Fibroblast of skin of back (primary cell): ENCODE data around the gene BRAT1.
"Not testable (repeated sequence)": the region's sequence is repeated elsewhere in the genome, so short reads cannot be mapped to it uniquely, and the experiment has no call there.

ENCODE experiments used
- DNase-seq: peaks from one replicate; pipeline ENCODE4 v3.0.0-alpha.2; 2013

BRAT1 gene

DNA sequence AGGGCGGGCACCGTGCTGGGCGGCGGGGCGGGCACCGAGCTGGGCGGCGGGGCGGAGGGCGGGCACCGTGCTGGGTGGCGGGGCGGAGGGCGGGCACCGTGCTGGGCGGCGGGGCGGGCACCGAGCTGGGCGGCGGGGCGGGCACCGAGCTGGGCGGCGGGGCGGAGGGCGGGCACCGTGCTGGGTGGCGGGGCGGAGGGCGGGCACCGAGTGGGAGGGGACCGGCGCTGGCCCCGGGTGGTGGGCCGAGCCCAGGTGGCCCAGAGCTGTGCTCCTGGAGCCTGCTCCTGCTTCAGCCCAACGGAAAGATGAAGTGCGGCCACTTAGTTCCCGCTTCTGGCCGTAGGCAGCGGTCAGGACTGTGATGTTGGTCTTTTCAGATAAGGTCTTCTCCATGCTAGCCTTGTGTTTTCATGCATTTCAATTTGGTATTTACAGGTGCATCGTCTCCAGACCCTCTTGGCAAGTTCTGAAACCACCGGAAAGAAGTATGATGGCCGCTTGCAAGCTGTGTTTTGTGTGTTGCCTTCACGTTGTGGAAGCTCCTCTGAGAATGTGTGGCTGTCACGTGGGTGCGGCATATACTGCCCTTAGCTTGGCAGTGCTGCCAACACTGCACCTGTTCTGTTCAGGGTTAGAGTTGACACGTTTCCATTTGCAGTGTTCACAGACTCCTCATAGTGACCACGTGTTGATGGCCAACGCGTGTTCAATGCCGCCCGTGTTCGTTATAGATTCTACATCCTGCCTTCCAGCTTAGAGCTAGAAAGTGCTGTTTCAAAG lies 28.7 kb upstream of the BRAT1 start:
- no peak for DNase-seq

DNA sequence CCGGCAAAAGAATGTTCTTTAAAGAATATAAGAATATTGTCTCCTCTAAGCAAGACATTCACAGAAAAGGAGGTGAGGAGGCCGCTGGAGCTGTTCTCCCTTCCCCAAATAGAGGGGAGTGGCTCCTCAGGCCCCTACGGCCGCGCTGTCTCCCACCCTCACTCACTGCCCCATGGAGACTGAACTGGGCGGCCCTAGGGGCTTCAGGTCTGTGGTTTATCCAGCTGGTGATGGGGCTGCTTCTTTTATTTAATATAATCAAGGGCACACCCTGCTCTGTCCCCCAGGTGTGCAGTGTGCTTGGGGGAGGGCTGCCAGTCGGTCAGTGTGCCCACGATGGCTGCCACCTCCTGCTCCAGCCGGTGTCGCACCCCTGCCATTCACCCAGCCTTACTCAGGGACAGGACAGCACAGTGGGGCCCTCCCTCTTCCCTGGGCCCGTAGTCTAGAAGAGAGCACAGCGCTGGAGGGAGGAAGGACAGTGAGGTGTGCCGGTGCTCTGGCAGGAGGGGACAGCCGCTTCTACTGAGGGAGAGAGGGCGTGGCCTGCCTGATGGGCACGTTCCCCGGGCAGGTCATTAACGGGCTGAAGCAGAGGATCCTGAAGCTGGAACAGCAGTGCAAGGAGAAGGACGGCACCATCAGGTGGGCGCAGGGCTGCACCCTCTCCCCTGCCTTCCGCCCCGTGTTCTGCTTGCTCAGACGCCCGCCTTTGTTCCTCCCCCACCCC lies 26.8 kb upstream of the BRAT1 start:
- no peak for DNase-seq

DNA sequence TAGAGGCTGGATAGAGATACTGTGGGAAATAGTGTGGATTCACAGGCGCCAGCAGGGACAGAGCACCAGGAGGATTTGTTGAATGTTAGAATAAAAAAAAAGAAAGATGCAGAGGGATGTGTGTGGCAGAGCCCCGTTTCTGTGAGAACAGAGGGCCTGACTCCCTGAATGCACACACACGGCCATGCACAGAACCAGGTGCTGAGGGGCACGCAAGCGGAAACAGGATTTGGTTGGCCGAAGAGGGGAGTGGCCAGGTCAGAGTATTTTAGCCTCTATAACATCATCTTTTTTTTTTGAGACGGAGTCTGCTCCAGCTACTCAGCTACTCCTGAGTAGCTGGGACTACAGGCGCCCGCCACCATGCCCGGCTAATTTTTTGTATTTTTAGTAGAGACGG lies 25.3 kb upstream of the BRAT1 start:
- no peak for DNase-seq

DNA sequence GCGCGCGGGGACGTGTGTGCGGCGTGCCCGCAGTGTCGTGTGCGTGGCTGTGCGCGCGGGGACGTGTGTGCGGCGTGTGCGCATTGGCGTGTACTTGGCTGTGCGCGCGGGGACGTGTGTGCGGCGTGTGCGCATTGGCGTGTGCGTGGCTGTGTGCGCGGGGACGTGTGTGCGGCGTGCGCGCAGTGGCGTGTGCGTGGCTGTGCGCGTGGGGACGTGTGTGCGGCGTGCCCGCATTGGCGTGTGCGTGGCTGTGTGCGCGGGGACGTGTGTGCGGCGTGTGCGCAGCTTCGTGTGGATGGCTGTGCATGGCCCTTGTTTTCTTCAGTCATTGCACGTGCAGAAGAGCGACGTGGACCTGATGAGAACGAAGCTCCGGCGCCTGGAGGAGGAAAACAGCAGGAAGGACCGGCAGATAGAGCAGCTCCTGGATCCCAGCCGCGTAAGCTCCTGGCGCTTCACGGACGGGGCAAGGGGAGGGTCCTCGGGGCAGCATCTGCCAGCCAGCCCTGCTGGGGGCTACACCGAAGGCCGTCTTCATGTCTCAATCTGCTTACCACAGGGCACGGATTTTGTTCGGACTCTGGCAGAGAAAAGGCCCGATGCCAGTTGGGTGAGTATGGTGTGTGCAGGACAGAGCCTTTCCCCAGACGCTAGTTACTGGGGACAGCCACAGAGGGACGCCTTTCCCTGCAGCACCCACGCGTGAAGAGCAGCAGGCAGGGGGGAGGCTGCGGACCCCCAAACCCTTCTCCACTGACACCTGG lies 22.8 kb upstream of the BRAT1 start:
- no peak for DNase-seq

DNA sequence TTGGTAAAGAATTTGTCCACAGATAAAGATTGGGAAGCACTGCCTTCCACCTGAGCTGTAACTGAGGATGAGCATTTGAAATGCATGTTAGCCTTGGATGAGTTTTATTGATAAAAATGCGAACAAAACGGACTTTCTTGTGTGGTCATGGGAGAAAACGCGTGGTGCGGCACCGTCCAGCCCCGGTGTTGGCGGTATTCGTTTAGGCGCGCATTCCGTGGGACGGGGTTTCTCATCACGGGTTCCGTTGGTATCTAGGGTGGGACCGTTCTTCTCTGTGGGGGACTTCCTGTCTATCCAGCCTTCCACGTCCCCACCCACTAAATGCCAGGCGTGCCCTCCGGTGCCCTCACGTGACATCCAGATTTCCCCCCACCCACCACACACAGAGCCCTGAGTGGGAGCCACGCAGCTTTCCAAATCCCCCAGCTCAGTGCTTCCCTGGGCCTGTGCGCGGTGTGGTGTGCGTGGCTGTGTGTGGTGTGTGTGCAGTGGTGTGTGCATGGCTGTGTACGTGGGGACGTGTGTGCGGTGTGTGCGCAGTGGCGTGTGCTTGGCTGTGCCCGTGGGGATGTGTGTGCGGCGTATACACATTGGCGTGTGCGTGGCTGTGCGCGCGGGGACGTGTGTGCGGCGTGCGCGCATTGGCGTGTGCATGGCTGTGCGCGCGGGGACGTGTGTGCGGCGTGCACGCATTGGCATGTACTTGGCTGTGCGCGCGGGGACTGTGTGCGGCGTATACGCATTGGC lies 21.6 kb upstream of the BRAT1 start:
- no peak for DNase-seq

DNA sequence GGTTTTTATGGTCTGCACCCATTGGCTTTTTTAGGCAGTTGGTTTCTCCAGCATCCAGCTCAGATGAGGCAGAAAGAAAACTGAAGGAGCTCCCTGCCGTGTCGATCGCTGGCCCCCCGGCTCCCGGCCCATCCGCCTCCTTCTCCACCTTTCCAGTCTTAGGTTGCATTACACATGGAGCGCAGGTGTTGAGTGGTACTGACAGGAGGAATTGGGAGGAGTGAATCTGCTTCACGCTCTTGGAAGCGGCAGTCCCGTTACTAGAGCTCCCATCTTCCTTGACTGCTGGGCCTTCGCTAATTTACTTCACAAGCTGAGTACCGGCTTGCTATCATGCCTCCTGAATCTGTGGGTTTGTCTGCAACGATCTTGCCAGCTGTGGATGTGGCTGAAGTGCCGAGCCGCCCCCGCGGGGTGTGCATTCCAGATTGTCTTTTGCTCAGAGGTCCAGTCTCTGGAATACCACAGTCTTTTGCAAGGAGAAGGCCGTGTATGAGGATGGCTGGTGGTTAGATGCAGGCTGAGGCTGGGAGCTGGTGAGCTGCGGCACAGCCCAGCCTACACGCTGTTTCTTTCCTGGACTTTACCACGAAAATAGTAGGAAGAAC lies 20.5 kb upstream of the BRAT1 start:
- no peak for DNase-seq

DNA sequence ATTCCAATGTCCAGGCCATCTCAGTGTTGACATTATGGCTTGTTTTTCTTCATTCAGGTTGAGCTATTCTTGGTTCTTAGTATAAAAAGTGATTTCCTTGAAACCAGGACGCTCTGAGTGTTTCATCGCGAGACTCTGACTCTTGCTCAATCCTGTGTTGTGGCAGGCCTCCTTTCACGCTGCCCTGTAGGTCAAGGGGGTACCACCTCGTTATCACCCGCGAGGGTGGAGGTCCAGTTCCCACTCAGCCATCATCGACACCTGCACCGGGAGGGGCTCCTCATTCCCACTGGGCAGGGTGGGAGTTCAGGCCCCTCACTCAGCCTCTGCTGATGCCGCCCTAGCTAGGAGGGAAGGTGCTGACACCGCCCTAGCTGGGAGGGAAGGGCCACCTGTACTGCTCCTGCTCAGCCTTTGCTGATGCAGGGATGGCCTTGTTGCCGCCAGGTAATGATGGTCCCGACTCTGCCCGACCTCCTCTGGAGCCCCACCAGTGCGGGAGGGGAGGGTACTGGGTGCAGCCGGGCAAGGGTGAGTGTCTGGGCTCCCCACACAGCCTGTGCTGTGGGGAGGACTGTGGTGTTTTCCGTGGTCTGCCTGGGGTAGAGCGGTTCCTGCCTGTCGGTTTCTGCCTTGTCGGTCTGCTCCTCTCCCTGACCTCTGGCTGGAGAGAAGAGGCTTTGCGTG lies 19.9 kb upstream of the BRAT1 start:
- DNase-seq: no peak

DNA sequence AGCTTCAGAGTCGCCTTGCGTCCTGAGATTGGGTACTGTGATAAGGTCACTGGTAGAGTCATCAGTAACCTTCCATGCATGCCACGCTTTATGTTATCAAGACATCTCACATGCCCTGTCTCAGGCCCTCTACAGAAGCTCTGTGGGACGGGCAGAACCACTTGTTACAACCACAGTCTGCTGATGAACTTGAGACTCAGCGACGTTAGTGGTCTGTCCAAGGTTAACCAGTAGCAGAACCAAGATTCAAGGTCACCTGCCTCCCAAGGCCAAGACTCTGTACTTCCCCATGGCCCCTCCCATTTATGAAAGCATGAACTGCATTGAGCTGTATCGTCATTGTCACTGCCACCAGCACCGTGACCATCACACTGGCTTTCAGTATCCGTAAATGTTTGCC lies 18.4 kb upstream of the BRAT1 start:
- DNase-seq: no peak

DNA sequence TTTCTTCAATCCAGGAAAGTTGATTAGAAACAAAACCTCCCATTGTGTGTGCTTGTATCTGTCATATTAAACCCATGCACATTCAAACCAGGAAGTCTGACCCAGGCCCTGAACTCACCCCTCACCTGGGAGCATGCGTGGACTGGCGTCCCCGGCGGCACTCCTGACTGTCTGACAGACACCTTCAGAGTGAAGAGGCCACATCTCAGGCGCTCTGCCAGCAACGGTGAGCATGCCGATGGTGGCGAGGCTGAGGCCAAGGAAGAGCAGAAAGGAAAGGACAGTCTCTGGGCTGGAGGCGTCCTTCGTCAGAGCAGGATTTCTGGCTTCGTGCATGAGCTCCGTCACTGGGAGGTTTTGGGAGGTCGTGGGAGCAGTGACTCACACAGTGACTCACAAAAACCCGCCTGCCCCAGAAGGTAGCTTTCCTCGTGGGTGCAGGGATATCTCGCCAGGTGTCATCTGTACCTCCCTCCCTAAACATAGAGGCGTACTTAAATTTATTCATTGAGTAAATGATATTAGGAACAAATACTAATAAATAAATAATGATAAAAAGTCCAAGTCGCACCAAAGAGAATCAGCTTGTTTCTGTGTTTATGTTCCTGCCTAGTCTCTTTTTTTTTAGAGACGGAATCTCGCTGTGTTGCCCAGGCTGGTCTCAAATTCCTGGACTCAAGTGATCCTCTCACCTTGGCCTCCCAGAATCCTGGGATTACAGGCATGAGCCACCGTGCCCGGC lies 16.9 kb upstream of the BRAT1 start:
- peak; percentile 17 for DNase-seq

DNA sequence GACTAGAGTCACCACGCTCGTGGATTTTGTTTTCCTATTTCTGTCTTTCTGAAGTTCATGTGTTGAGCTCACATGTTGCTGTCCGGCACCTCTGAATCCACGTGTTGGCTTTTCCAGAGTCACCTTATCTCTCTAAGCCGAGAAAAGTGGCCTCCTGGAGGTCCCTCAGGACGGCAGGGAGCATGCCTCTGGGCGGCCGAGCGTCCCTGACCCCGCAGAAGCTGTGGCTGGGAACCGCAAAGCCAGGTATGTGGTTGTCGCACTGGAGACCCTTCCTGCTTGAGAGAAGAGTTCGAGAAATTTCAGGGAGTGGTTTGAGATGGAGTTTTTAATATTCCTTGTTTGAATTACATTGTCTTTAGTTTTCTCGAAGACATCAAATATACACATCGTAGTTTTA lies 16.1 kb upstream of the BRAT1 start:
- no peak for DNase-seq

DNA sequence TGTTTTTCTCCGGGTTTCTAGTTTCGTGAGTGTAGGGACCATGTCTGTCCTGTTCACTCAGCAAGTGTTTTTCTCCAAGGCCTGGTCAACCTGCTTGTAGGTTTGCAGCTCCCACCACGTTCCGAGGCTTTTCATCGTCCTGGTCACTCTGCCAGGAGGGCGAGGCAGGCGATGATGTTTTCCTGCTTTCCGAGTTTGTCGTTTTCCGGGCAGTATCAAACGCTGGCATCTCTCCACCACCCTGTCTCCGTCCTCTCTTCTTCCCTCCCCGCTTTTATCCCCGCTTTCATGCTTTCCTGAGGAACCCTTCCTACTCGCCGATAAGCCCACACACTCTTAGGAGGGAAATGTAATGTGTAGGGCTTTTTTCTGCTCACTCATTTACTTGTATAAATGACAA lies 14.7 kb upstream of the BRAT1 start:
- DNase-seq: no peak

DNA sequence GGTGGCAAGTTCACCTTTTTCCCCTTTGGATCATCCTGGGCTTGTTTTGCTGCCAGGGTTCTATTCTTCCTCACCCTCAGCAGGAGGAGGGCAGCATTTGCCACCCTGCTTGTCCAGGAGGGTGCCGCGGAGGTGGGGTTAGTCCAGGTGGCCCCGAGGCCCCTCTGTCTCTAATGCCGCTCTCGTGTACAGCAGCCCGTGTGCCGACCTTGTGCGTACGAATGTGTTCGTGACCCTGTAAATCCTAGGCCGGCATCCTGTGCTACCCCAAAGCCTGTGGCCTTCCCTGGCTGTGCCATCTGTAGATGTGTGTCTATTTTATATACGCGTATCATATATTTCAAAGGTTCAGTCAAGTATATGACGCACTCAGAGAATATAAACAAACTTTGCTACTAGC lies 14.1 kb upstream of the BRAT1 start:
- DNase-seq: no peak

DNA sequence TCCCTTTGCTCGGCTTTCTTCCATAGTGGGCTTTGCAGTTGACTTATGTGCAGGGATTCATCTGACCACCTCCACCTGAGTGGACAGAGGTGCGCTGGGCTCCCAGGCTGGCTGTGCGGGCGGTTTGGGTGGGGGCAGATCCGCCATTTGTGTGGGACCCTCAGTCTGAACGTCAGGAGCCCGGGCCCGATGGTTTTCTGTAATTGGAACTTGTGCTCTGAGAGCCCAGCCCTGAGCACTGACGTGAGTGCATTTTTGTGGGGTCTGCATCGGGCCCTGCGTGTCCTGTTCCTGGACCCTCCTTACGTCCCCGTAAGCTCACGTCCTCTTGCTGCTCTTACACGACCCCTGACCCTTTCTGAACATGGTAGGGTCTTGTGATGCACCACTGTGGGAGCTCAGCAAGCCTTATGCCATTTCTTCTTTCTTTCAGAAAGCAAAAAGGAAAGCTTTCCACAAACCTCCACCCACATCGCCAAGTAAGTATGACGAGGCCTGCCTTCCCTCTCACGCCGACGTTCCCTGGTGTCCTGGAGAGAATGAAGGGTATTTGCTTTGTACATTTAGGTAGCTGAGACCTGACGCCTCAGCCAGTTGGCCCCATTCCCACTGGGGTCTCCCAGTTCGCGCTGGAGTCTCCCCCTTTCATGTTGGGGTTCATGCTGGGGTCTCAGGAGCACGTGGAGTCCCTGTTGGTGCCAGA lies 13.3 kb upstream of the BRAT1 start:
- no peak for DNase-seq

DNA sequence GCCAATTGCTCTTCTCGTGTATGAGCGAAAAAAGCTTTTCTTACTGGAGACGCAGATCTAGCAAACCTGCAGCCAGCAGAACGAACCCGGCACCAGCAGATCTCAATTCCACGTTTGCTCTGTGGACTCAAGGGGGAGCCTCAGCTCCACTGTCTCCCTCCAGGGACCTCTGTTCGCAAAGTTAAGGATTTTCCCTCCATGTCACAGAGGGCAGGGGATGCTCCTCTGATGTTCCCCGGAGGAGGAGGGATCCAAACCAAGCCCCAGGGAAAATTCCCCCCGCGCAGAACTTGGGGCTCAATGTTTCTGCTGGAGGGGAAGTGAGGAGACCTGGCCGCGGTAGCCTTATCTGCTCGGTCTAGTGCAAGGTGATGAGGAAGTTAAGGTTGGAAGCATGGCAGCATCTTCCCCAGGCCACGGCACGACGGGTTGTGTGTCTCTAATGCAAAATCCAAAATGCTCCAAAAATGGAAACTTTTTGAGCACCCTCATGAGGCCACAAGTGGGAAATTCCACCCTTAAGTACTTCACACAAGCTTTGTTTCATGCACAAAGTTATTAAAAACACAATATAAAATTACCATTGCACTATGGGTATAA lies 12.5 kb upstream of the BRAT1 start:
- DNase-seq: peak; percentile 40

DNA sequence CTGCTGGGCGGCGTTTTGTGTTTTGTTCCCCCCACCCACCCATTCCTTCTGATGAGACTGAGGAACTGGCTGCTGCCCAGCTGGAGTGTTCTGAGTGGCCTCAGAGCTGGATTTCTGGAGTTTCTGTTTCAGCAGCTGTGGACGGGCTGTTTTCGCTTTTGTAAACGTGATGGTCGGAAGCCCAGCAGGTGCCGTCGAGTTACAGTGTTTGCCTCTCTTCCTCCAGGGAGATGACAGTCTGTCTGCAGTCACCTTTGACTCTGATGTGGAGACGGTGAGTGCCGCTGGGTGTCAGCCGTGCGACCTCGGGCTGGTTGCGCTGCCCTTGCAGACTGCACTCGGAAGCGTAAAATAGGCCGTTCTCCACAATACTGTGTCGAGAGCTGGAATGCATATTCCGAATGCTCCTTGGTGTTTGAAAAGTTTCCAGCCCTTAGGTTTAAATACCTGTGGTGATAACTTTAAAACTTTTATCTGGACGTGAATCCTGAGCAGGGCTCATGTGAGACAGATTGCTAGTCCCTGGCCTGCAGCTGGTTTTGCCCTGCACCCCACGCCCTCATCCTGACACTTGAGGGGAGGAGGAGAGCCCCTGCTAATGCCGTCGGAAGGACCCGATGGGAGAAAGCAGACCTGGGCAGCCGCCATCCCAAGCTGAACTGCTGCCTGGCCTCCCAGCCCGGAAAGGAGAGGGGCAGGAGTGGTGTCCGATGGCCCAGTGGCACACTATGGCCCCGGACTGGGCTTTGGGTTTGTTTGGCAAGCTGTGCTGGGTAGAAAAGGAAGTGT lies 11.8 kb upstream of the BRAT1 start:
- DNase-seq: no peak

DNA sequence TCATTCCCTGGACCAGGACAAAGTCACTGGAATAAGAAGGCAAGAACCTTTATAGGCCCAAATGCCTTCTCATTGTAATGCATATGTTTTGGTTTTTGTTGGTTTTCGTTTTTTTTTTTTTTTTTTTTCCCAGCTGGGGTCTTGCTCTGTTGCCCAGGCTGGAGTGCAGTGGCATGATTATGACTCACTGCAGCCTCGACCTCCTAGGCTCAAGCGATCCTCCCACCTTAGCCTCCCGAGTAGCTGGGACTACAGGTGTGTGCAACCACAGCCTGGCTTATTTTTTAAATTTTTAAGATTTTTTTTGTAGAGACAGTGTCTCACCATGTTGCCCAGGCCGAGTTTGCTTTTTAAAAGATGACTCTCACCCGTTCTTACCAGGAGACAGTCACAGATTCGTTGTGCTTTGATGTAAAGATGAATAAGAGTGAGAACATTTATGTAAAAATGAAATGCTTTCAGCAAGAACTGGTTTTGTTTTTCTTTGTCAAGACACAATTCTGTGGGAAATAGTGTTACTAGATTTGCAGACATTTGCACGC lies 11.1 kb upstream of the BRAT1 start:
- peak; percentile 38 for DNase-seq

DNA sequence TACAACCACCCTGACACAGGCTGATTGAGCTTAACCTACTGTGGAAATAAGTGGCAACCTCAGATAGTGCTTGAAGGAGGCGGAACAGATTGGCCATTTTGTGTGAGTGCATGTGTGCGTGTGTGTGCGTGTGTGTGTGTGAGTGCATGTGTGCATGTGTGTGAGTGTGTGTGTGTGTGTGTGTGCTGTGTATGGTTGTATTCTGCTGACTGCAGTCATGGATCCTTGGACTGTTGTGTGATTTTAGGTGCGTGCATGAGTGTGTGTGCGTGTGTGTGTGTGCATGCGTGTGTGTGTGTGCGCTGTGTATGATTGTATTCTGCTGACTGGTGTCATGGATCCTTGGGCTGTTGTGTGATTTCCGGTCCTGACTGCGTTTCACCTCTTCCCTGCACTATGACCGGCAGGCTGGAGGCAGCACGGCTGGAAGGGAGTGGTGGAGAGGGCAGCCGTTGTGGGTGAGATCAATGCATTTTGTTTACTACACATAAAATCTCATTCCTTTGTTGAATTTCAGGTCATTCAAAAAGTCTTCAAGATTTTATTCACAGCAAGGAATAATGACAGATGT lies 9.7 kb upstream of the BRAT1 start:
- no peak for DNase-seq

DNA sequence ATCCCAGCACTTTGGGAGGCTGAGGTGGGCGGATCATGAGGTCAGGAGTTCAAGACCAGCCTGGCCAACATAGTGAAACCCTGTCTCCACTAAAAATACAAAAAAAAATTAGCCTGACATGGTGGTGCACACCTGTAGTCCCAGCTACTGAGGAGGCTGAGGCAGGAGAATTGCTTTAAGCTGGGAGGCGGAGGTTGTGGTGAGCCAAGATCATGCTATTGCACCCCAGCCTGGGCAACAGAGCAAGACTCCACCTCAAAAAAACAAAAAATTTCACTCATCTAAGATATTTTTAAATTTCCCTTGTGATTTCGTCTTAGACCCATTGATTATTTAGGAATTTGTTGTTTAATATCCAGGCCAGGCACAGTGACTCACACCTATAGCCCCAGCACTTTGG lies 8.6 kb upstream of the BRAT1 start:
- DNase-seq: not testable (repeated sequence)
